Hematopoietic multipotent progenitor cell treated with erythropoietin and hydrocortisone succinate and interleukin-3 and kit ligand, for 15 days (in vitro differentiated cells): ENCODE results near the gene LRP8.

ENCODE experiments used
- DNase-seq: peaks from one replicate; pipeline ENCODE4 v3.0.0-alpha.2; 2015; ENCODE audit warnings: low spot score

Gene LRP8

DNA sequence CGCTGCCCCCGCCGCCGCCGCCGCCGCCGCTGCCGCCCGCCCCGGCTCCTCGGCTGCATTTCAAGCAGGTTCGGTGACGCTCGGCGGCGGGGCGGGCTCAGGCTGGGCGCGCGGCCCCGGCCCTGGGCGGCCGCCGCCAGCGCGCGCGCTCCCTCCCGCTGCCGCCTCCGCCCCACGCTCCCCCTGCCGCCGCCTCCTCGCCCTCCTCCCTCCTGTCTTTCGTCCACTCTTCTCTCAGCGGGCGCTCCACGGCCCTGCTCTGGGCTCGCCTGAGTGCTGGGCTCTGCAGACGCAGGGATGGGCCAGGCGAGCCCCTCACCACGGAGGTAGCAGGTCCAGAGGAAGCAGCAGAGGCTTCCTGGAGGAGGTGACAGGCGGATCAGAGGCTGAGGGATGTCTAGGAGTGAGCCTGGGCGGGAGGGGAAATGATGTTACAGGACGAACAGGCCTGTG lies at the start of gene LRP8:
Gene LRP8 (minus strand): TSS at position 62 of the 453 bp plus-strand sequence. CDS start 158 bp downstream, outside the sequence.
- peak; percentile 46 for DNase-seq

DNA sequence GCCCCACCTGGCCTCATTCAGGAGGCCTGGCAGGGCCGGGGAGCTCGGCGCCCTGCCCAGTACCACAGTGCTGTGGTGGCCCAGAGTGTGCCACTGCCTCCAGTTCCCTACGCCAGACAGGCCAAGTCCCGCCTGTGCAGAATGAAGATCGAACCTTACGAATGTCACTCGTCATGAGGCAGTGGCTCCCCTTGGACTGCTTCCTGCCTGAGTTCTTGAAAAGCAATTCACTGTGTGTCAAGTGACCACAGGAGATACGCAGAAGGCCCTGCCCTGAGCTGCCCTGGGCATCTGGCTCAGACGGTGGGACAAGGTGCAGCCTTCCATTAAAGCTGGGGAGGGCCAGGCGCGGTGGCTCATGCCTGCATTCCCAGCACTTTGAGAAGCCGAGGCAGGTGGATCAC lies 49.6 kb upstream of the LRP8 start:
- DNase-seq, result no peak

DNA sequence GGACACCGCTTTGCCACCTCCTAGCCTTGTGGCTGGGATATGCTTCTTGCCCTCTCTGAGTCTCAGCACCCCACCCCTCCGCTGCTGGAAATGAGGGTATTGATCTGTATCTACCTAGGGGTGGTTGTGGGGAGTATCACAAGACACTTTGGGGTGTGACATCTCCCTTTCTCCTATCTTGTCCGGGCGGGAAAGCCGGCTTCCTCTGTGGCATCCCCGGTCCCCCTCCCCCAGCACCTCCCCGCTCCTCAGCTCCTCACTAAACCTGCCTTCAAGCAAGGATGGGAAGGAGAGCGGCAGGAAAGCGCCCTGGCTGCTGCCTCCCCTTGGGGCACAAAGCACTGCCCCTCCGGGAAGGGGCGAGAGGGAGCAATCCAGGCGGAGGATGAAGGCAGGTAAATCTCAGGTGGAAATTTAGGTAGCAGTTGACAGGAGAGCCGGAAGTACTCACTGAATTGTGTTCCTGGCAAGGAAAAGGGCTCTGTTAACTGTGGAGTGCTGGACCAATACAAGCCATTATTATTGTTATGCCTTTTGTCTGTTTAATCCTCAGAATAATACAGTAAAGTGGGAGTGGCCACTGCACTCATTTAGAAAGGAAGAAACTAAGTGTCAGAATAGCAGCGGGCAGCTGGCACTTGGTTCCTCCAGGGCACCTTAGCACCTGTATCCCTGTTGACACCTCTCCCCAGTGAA lies 49.0 kb upstream of the LRP8 start:
- no peak for DNase-seq

DNA sequence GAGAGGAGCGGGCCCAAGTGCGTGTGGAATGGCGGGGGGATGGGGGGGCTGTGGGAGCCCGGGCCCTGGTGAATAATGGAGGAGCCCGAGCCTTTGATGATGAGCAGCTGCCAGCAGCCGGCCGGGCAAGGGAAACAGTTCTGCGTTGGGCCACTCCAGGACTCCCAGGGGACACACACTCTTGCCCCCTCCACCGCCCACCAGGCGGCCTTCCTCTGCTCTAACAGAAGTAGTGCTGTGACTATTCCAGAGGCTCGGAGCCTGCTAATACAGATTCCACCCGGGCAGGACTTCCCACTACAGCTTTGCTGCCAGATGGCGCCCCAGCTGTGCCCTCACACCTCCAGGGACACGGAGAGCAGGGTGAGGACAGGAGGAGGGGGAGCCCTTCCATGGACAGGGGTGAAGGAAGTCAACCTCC lies 48.2 kb upstream of the LRP8 start:
- no peak for DNase-seq

DNA sequence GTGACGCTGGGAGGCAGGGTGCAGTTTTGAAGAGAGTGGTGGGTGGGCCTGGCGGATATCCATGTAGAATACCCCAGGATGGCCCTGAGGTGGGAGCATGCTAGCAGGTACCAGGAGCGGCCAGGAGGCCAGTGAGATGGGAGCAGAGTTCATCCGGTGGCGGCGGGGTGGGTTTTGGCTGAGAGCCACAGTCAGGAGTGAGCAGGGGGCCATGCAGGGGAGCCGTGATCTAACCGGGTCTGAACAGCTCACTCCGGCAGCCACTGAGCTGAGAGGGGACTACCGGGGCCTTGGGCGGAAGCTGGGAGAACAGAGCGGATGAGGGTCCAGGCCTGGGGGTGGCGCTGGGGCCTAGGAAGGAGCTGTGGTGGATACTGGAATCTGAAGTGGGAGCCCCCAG lies 47.6 kb upstream of the LRP8 start:
- no peak for DNase-seq

DNA sequence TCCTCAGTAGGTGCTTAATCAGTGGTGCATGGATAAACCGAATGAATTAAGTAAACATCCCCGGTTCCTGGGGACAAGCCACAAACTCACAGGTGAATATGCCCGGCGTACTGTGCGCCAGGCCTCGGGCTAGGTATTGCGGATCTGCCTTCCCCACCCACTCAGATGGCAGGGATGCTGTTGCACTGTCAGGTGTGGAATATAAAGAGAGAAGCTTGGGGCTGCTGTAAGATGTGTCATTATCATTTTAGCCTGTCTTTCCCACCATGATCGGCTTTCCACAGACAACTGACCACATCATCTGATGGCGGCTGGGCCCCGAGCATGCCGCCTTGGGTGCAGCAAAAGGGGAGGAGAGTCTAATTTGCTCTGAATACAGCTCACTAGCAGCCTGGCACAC lies 45.4 kb upstream of the LRP8 start:
- no peak for DNase-seq

DNA sequence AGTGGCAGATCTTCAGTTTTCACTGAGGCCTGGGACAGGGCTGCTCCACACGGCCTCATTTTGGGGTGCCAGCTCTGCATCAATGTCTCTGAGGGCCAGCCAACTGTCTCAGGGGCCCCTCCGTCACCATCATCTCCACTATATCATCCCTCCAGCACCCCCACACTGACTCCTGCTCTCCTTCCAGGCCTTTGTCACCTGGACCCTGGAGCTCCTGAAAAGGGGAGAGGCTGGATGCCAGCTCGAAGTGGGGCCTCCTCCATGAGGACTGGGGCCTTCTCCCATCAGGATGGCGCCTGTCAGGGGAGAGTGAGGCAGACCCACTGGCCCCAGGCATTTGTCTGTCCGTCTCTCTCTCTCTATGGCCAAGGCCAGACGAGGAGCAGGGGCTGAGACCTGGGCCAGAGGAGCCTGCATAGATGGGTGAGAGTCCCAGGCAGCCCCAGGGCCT lies 44.7 kb upstream of the LRP8 start:
- DNase-seq, result no peak

DNA sequence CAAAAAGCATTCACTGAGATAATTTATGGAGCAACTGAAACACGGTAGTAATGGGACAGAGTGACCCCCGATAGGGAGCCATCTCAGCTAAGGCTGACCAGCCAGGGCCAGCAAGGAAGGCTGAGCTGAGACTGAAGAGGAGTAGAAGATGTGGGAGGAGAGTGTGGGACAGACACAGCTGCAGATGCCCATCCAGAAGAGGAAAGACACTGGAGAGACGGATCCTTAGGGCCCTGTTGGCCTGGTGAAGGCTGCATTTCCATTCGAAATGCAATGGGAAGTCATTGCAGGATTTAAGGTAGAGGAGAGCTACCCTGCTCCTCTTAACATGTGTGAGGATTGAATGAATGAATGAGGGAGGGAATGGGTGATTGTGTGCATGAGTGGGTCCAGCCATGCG lies 44.0 kb upstream of the LRP8 start:
- DNase-seq, result no peak

DNA sequence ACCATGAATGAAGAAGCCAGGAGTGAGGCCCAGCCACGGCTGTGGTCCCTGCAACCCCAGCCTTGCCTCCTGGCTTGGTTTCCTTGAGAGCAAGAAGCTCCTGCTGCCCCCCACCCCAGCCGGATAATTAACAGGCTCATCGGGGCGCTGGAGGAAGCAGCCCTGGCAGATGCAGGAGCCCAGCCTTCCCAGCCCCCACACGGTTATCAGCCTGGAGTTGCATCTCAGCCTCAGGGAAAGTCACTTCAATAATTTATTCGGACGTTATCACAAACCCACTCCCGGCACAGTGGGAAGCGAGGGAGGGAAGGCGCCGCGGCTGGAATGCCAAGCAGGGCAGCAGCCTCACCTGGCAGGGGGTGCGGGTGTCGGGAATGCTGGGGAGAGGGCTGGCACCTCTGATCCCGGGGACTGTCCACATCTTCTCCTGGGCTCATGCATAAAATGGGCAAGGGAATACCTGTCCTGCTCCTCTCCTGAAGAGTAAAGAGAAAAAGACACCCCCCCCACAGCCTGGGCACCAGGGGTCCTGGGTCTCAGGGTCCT lies 43.3 kb upstream of the LRP8 start:
- no peak for DNase-seq

DNA sequence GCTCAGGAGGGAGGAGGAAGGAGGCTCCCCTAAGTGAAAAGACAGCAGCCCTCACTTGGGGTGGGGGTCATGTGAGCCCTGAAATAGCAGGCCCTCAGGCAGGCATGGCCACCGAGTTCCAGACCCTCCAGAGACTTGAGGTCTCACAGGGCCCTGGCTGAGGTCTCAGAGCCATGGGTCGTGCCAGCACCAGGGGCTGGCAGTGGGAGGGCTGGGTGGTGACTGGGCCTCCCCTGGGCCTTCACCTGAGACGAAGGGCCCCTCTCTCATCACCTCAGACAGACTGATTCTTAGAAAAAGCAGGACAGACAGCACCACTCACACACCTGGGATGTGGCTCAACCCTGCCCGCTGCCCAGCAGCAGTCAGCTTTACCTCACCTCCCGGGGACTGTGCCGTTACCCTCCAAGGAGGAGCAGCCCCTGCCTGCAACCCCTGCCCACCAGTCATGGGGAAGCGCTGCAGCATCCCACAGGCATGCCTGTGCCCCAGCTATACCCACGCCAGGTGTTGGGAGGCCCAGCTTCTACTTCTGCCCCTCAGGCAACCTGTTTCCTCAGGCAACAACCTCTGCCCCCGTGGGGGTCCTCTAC lies 42.6 kb upstream of the LRP8 start:
- DNase-seq, result no peak

DNA sequence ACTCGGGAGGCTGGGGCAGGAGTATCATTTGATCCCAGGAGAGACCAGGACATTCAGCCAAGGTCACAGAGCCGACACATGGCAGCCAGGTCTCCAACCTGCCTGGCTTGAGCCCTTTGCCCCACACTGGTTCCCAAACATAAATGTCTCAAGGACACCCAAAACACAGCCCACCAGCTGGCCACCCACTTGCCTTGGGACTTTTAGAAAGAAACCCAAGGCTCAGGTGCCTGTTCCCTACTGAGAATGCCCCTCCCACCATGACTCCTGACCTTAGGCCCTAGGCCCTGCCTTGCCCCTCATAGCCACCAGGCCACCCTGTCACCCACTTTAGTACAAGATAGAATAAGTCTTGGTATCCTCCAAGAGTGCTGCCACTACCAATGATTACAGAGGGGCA lies 41.9 kb upstream of the LRP8 start:
- DNase-seq, result no peak

DNA sequence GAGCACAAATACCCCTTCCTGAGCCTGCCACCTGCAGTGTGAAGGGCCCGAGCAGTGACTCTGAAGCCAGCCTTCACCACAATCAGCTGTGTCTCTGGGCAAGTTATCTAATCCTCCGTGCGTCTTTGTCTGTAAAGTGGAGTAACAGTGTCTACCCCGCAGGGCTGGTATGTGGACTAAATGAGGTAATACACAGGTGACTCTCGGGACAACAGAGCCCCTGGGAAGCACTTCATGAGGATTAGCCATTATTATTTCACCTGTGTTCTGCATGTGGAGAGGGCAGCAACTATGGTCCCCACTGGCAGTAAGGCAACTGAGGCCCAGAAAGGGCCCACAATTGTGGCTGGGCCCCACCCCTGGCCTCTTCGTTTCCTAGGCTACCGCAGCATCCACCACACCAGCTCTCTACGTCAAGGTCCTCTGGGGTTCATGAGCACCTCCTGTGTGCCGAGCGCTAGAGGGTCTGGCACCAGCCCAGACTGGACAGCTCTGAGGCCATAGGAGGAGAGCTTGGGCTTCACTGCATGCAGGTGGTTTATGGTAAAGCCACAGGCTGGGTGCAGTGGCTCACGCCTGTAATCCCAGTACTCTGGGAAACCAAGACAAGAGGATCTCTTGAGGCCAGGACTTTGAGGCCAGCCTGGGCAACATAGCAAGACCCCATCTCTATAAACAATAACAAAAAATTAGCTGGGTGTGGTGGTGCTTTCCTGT lies 41.3 kb upstream of the LRP8 start:
- no peak for DNase-seq

DNA sequence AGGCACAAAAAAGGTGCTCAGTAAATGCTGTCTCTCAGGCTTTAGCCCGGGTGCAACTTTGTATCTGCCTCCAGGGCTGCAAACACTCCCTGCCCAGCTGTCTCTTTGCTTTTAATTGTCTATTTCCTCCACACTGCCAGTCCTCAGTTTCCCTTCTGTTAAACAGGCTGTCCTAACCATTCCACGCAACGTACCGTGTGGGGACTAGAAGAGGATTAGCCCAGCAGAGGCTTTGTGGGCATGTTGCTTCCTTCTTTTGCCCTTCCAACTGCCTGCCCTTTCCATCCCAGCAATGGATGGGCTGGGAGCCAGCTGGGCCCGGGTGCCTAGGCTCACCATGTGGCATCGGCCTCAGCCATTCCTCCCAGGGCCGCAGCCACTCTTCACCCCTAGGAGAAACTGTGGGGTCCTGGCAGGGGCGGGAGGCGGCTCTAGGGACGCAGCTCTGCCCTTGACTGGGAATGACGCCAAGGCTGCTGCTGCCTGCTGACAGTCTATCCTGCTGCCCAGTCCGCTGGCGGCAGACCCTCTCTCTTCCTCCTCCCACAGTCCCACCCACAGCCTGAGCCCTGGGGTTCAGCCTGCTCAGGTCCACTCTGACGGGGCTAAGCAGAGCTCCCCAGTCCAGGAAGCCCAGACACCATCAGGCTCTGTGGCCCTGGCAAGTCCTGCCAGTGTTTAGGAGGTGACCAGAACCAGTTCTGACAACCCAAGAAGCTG lies 40.6 kb upstream of the LRP8 start:
- DNase-seq, result no peak

DNA sequence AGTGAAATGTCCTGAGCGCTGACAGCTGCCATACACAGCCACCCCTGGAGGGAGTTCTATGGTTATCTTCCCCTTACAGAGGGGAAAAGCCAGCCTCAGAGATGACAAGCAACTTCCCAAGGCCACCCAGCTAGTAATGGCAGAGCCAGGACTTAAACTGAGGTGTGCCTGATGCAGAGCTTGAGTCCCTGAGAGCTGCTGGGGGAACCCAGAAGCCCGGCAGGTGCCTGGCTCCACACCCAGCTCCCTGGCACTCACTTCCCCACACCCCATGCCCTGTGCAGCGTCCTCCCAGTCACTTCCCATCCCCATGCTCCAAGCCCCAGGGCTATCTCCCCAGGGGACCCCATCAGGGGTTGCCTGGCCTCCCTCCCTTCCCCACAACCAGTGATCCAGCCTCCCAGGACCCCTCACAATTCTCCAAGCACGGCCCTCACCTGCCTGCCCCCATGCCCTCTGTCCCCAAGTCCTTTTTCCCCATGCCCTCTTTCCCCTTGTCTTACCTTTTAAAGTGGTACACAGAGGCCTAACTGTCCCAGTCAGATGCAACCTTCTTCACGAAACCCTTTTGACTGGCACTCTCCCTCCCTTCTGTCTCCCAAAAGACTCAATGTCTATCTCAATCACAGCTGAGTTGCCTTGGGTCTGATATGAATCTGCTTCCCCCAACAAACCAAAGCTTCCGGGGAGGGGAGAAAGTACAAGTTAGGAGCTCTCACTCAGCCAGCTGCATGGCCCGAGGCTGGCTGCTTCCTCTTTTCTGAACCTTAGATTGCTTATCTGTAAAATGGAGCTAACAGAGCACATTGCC lies 39.8 kb upstream of the LRP8 start:
- no peak for DNase-seq

DNA sequence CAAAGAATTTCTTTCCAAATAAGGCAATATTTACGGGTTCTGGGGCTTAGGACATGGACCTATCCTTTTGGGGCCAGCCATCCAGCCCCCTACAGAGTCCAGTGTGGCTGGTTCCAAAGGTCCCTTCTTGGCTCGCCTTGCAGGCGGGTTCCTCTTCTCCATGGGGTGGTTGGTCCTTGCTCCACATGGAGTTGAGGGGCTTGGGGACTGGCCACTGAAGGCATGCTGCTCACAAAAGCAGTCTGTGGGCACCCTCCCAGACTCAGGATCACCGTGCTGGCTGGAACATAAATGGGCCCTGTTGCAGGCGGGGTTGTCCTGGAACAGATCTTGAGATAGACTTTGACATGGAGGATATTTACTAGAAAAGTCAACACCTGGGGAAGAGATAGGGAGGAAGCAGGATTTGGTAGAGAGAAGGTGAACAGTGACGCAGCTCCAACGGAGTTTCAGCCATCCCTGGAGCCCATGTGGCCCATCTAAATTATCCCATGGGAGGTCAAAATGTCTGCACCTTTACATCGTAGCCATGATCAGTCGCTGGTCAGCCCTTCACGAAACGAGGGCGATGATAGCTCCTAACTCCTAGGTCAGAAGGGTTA lies 39.1 kb upstream of the LRP8 start:
- no peak for DNase-seq

DNA sequence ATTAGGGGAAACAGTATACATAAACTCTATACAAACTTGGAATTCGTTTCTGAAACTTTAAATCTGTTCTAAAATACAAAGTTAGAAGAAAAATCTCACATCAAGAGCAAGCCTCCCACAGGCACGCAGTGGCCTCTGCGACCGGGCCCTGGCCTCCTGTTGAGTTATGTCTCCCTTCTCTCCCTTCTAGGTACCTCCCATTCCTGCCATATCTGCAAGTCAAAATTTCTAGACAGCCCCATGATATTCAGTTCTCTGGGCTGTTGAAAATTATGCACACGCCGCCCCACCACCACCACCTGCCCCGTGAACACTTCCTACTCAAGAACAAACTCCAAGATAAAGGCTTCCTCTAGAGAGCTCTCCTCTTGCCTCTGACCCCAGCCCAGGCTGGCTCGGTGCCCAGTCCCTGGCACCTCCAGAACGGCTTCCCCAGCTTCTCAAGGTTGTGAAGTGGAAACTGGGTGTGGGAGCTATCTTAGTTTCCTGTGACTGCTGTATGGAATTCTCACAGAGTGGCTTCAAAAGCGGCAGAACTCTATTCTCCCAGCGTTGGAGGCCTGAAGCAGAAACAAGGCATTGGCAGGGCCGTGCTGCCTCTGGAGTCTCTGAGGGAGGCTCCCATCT lies 37.7 kb upstream of the LRP8 start:
- no peak for DNase-seq

DNA sequence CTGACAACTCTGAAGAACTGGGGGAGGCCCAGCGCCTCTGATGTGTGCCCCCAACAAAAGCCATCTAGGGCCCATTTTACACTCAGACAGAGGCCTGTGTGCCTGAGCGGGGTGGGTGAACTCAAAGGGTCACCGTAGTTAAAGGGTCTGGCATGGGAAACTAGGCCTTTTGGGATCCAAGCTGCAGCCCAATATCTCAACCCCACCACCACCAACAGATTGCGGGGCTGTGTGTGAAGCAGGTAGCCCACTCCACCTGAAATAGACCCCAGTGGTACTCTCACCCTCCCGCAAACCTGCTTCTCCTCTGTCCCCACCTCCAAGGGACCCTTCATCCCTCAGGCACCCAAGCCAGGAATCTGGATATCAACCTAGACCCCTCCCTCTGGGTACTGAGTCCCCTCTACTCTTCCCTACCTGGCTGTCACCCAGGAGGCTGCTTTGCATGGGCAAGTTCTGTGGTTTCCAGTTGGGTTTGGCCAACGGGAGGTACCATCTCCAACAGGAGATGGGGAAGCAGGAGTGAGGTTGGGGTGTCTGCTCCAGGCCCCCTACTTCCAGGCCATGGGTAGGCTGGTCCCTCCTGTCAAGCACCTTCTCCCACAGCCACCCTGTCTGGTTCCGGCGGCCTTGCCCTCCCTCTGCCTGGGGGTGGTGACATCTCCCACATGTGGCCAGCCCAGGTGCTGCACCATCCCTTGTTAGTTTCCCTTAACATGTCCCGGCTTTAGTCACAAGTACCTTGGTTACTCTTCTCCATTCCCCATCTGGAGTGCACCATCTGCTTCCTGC lies 35.2 kb upstream of the LRP8 start:
- no peak for DNase-seq

DNA sequence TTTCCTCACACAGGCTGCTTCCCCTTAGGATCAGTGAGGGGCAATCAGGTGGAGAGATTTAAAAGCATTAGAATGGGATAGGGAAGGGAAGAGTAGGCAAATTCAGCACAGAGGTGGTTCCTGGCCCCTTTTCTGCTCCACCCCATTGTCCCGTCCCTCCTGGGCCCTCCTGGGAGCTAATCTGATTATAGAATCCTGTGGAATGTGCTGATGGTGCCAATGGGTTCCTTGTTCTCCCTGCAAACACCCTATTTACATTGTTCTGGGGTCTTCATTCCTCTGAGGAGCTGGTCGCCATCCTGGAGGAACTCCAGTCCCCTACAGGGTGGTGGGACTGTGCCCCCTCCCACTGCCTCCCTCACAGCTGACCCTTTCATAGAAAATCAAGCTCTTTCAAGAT lies 34.4 kb upstream of the LRP8 start:
- DNase-seq, result no peak

DNA sequence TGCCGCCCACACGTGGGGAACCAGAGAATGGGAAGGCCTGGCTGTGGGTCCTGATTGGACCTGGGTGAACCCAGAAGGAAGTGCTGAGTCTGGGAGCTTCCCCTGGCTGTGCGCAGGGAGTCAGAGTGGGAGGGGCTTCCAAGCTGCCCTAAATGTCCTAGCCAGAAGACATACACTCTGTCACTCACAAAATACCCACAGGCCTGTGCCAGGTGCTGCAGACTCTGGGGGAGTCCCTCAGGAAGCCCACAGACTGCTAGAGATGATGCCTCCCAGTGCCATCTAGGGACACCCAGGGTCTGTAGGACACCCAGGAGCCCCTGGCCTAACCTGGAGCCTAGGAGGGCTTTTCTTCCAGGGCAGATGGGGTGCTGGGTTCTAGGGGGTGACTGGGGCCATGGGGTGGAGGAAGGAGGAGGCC lies 33.7 kb upstream of the LRP8 start:
- DNase-seq, result no peak

DNA sequence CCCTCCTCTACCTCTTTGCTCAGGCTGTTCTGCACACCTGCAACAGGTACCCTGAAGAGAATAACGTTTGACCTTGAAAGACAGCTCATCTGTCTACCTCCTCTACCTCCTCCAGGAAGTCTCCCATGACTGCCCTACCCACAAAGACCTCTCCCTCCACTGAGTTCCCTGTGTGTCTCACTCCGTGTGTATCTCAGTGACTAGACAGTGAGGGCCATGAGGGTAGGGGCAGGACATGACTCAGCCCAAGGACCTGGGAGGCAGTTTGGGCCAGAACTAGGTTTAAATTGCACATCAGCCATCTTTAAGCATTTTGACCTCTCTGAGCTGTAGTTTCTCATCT lies 32.0 kb upstream of the LRP8 start:
- no peak for DNase-seq
